HG02885 (cell line): ENCODE results near the gene FLOT1.
"Not testable (repeated sequence)": the region's sequence is repeated elsewhere in the genome, so short reads cannot be mapped to it uniquely, and the experiment has no call there.

Experiments used
- ATAC-seq: cut with Tn5 transposase; IDR thresholded peaks from one replicate; pipeline ENCODE4 v1.9.1; 2021; ENCODE audit warnings: mild to moderate bottlenecking; ENCODE audit not compliant: unreplicated experiment, poor library complexity

Gene FLOT1

GRCh38 chr6:30768634-30769087, 26.2 kb upstream of the FLOT1 start:
- ATAC-seq: no peak

- ATAC-seq: no peak
Observed at GRCh38 chr6:30767944-30768301, 25.4 kb upstream of the FLOT1 start.

GRCh38 chr6:30767158-30767943, 24.9 kb upstream of the FLOT1 start:
- peak; percentile 44 for ATAC-seq

- ATAC-seq: no peak
Observed at GRCh38 chr6:30766461-30767157, 24.1 kb upstream of the FLOT1 start.

- not testable (repeated sequence) for ATAC-seq
Observed at GRCh38 chr6:30765495-30765894, 23.0 kb upstream of the FLOT1 start.

GRCh38 chr6:30764490-30765043, 22.1 kb upstream of the FLOT1 start:
- not testable (repeated sequence) for ATAC-seq

GRCh38 chr6:30763618-30764489, 21.4 kb upstream of the FLOT1 start:
- ATAC-seq: no peak

GRCh38 chr6:30763155-30763617, 20.7 kb upstream of the FLOT1 start:
- ATAC-seq: no peak

GRCh38 chr6:30761791-30762429, 19.4 kb upstream of the FLOT1 start:
- no peak for ATAC-seq

GRCh38 chr6:30760549-30760948, 18.1 kb upstream of the FLOT1 start:
- no peak for ATAC-seq

GRCh38 chr6:30759575-30760239, 17.2 kb upstream of the FLOT1 start:
- ATAC-seq: no peak

- no peak for ATAC-seq
Observed at GRCh38 chr6:30757261-30757904, 14.9 kb upstream of the FLOT1 start.

GRCh38 chr6:30756405-30757003, 14.0 kb upstream of the FLOT1 start:
- not testable (repeated sequence) for ATAC-seq

- no peak for ATAC-seq
Observed at GRCh38 chr6:30754631-30755030, 12.1 kb upstream of the FLOT1 start.

GRCh38 chr6:30752157-30752927, 9.9 kb upstream of the FLOT1 start:
- ATAC-seq: no peak

GRCh38 chr6:30750379-30750668, 7.8 kb upstream of the FLOT1 start:
- no peak for ATAC-seq

GRCh38 chr6:30749554-30750378, 7.3 kb upstream of the FLOT1 start:
- no peak for ATAC-seq
